ENCODE data around the gene FOLR2. TPM values are rescaled to one million over a fixed set of nuclear protein-coding genes. Genes with fewer than 3 reads are reported as not detected.

Gene FOLR2
- polyA plus RNA-seq, 1 donor (not counting 4 experiments of a cell fraction or from before 2014, with no cell fraction given): not detected

- Histone ChIP-seq H3K4me2 (ENCODE audit: control insufficient read depth, extremely low read depth, insufficient read depth, low read depth, low read length) (no peak overlapping the region), H3K9me3 (ENCODE audit: control insufficient read depth, low read depth, low read length) (no peaks in the 10 kb centered on the region), H3K9me1 (ENCODE audit: control insufficient read depth, extremely low read depth, insufficient read depth, low read length) (no peaks in the 10 kb centered on the region), H3K36me3 (ENCODE audit: control insufficient read depth in 2 of 2, extremely low read depth in 1 of 2, insufficient read depth in 2 of 2, low read length in 2 of 2) (no peaks in the 10 kb centered on the region), H4K20me1 (ENCODE audit: control insufficient read depth, extremely low read depth, insufficient read depth, low read length) (no peaks in the 10 kb centered on the region), H3K27me3 (ENCODE audit: control insufficient read depth, extremely low read depth, insufficient read depth, low read length) (peaks cover 65% of the 10 kb centered on the region), H2AFZ (ENCODE audit: control insufficient read depth, low read length) (no peak overlapping the region), H3K4me1 (ENCODE audit: control insufficient read depth, extremely low read depth, insufficient read depth, low read length) (no peaks in the 10 kb centered on the region), H3K4me3 (ENCODE audit: control insufficient read depth in 2 of 3, extremely low read depth in 1 of 3, insufficient read depth in 2 of 3, low read depth in 1 of 3, low read length in 3 of 3) (no peak overlapping the region), H3K79me2 (ENCODE audit: control insufficient read depth, insufficient read depth, low read length) (no peaks in the 10 kb centered on the region), H3K27ac (ENCODE audit: control insufficient read depth, insufficient read depth, low read length) (no peak overlapping the region), H3K9ac (ENCODE audit: control insufficient read depth, extremely low read depth, insufficient read depth, low read length) (no peak overlapping the region)
- peak; percentile 99 for TF ChIP-seq EZH2 (IDR thresholded peaks at IDR 0.05; ENCODE audit: low read length)
- TF ChIP-seq CTCF (optimal IDR thresholded peaks at IDR 0.05 in 1 of 3, IDR thresholded peaks at IDR 0.05 in 1 of 3, conservative IDR thresholded peaks at IDR 0.05 in 1 of 3; ENCODE audit: extremely low read depth in 1 of 3, insufficient read depth in 2 of 3, low read length in 3 of 3): no peak
- DNase-seq (ENCODE audit: low read depth, low spot score) (no peak), FAIRE-seq (no peak)
- dilution Hi-C loops (cut with MboI; ENCODE audit: extremely low pct_ligation_motif_present, low sequenced_read_pairs): no loop called here
These were observed 28.0 kb downstream of the FOLR2 start for GRCh38 chr11:72244361-72245262.

GRCh38 chr11:72245263-72245816 is 28.7 kb downstream of the FOLR2 start:
- no peaks in the 10 kb centered on the region for H3K9me1 ChIP-seq (ENCODE audit: control insufficient read depth, extremely low read depth, insufficient read depth, low read length)
- no peaks in the 10 kb centered on the region for H3K9me3 ChIP-seq (ENCODE audit: control insufficient read depth, low read depth, low read length)
- no peak overlapping the region for H3K27ac ChIP-seq (ENCODE audit: control insufficient read depth, insufficient read depth, low read length)
- no peak for TF ChIP-seq CTCF (optimal IDR thresholded peaks at IDR 0.05 in 1 of 3, IDR thresholded peaks at IDR 0.05 in 1 of 3, conservative IDR thresholded peaks at IDR 0.05 in 1 of 3; ENCODE audit: extremely low read depth in 1 of 3, insufficient read depth in 2 of 3, low read length in 3 of 3)
- TF ChIP-seq EZH2 (IDR thresholded peaks at IDR 0.05; ENCODE audit: low read length): no peak
- no peak overlapping the region for H2AFZ ChIP-seq (ENCODE audit: control insufficient read depth, low read length)
- no peak overlapping the region for H3K4me3 ChIP-seq (ENCODE audit: control insufficient read depth in 2 of 3, extremely low read depth in 1 of 3, insufficient read depth in 2 of 3, low read depth in 1 of 3, low read length in 3 of 3)
- H3K79me2 ChIP-seq (ENCODE audit: control insufficient read depth, insufficient read depth, low read length): no peaks in the 10 kb centered on the region
- H4K20me1 ChIP-seq (ENCODE audit: control insufficient read depth, extremely low read depth, insufficient read depth, low read length): no peaks in the 10 kb centered on the region
- H3K9ac ChIP-seq (ENCODE audit: control insufficient read depth, extremely low read depth, insufficient read depth, low read length): no peak overlapping the region
- no peak for FAIRE-seq
- no peaks in the 10 kb centered on the region for H3K36me3 ChIP-seq (ENCODE audit: control insufficient read depth in 2 of 2, extremely low read depth in 1 of 2, insufficient read depth in 2 of 2, low read length in 2 of 2)
- dilution Hi-C loops (cut with MboI; ENCODE audit: extremely low pct_ligation_motif_present, low sequenced_read_pairs): no loop called here
- DNase-seq (ENCODE audit: low read depth, low spot score): no peak
- no peaks in the 10 kb centered on the region for H3K4me1 ChIP-seq (ENCODE audit: control insufficient read depth, extremely low read depth, insufficient read depth, low read length)
- H3K27me3 ChIP-seq (ENCODE audit: control insufficient read depth, extremely low read depth, insufficient read depth, low read length): peaks cover 61% of the 10 kb centered on the region
- H3K4me2 ChIP-seq (ENCODE audit: control insufficient read depth, extremely low read depth, insufficient read depth, low read depth, low read length): no peak overlapping the region

All from keratinocyte (primary cell).